GM23338 (cell line): ENCODE measurements around the gene DELE1. TPM values are rescaled to one million over a fixed set of nuclear protein-coding genes. Genes with fewer than 3 reads are reported as not detected.
A peak's percentile ranks its signal among the peaks of the same experiment; 100 is the strongest.

ENCODE experiments used
- ATAC-seq: fragments of 200-7000 bp; cut with Tn5 transposase; 3 replicates; pipeline ENCODE4 v1.9.1; 2020
- DNase-seq: peaks from one replicate; pipeline ENCODE4 v3.0.0-alpha.2; 2015; ENCODE audit warnings: low spot score
- H2AFZ ChIP-seq: fragments of 200-600 bp; sonication (generic); 2 replicates; pipeline ENCODE4 v1.8.0; 2016; ENCODE audit warnings: antibody characterized with exemption, mild to moderate bottlenecking, moderate library complexity
- H3F3A ChIP-seq: fragments of 200-600 bp; sonication (generic); replicated peaks from 2 replicates; pipeline ENCODE4 v1.8.0; 2017; ENCODE audit warnings: antibody characterized with exemption, mixed run types, low read depth
- H3K27ac ChIP-seq: fragments of 200-600 bp; sonication (generic); 2 replicates; pipeline ENCODE4 v1.6.1; 2016; ENCODE audit warnings: low read depth
- H3K27me3 ChIP-seq: fragments of 200-600 bp; sonication (generic); 2 replicates; pipeline ENCODE4 v1.8.0; 2016; ENCODE audit warnings: mild to moderate bottlenecking, mixed run types, moderate library complexity; ENCODE audit not compliant: insufficient read depth
- H3K36me3 ChIP-seq: fragments of 200-600 bp; sonication (generic); 2 replicates; pipeline ENCODE4 v1.8.0; 2016; ENCODE audit warnings: mild to moderate bottlenecking; ENCODE audit not compliant: insufficient read depth
- H3K4me1 ChIP-seq: fragments of 200-600 bp; sonication (generic); 2 replicates; pipeline ENCODE4 v1.8.0; 2016; ENCODE audit warnings: mild to moderate bottlenecking, moderate library complexity; ENCODE audit not compliant: insufficient read depth
- H3K4me2 ChIP-seq: fragments of 200-600 bp; sonication (generic); 2 replicates; pipeline ENCODE4 v1.7.1; 2017; ENCODE audit warnings: mixed run types
- H3K4me3 ChIP-seq: fragments of 200-600 bp; sonication (generic); 2 replicates; pipeline ENCODE4 v1.6.1; 2016; ENCODE audit warnings: mixed run types
- H3K79me2 ChIP-seq: fragments of 200-600 bp; sonication (generic); replicated peaks from 2 replicates; pipeline ENCODE4 v1.8.0; 2017; ENCODE audit warnings: mild to moderate bottlenecking; ENCODE audit not compliant: insufficient read depth
- H3K9me2 ChIP-seq: fragments of 200-600 bp; sonication (generic); 2 replicates; pipeline ENCODE4 v1.8.0; 2017; ENCODE audit not compliant: insufficient read depth
- H4K20me1 ChIP-seq: fragments of 200-600 bp; sonication (generic); replicated peaks from 2 replicates; pipeline ENCODE4 v1.8.0; 2017; ENCODE audit warnings: mild to moderate bottlenecking; ENCODE audit not compliant: insufficient read depth
- H3K27ac Mint-ChIP-seq: 2 replicates; pipeline ENCODE4 v1.8.0; 2020; ENCODE audit warnings: inconsistent platforms, mild to moderate bottlenecking, moderate library complexity, mixed read lengths
- H3K27me3 Mint-ChIP-seq: 3 replicates; pipeline ENCODE4 v1.8.0; 2022; ENCODE audit warnings: low read depth, mild to moderate bottlenecking, moderate library complexity, mixed read lengths, inconsistent platforms; ENCODE audit not compliant: insufficient read depth, poor library complexity
- H3K36me3 Mint-ChIP-seq: 3 replicates; pipeline ENCODE4 v1.8.0; 2021; ENCODE audit warnings: low read depth, mild to moderate bottlenecking, inconsistent platforms, moderate library complexity, mixed read lengths
- H3K4me1 Mint-ChIP-seq: 3 replicates; pipeline ENCODE4 v1.8.0; 2020; ENCODE audit warnings: mild to moderate bottlenecking, inconsistent platforms, mixed read lengths
- H3K4me3 Mint-ChIP-seq: 3 replicates; pipeline ENCODE4 v1.8.0; 2021; ENCODE audit warnings: moderate library complexity, mild to moderate bottlenecking, inconsistent platforms, mixed read lengths
- H3K9me3 Mint-ChIP-seq: 3 replicates; pipeline ENCODE4 v1.8.0; 2020; ENCODE audit warnings: moderate library complexity, mild to moderate bottlenecking, inconsistent platforms, mixed read lengths
- ZNF462 ChIP-seq: fragments of 250-450 bp; sonication (Bioruptor Pico); IDR thresholded peaks from 2 replicates; pipeline ENCODE4 v1.5.0; 2020; ENCODE audit warnings: mild to moderate bottlenecking, moderate library complexity
- polyA plus RNA-seq: library from polyadenylated mRNA; unstranded; fragments of >200 nt; fragmentation: Nextera tagmentation; extraction: Ambion mirVana; gene quantifications from 2 replicates; pipeline ENCODE4 v1.2.1, GENCODE V29; 2016
- total RNA-seq: library from RNA; depleted of rRNA; stranded (reverse); fragments of >200 nt; shearing (Covaris generic); gene quantifications from 2 replicates; pipeline ENCODE4 v1.2.3, GENCODE V29; 2014
- TF ChIP-seq, protein P1 (sequence below): IDR thresholded peaks from 2 replicates; pipeline ENCODE4 v1.6.1; 2016; ENCODE audit warnings: antibody characterized with exemption

Gene DELE1
- total and polyA plus RNA-seq, 2 experiments from 2014 or later: 26.9 to 62.2 TPM

GRCh38 chr5:141878186-141878710 lies 45.4 kb upstream of the DELE1 start, which contains the start of gene PCDH1 (continued):
- TF ChIP-seq ZNF462: no peak

- Histone ChIP-seq H3K27ac (peak overlapping the region; percentile 97), H4K20me1 (0 out of 2 replicates have a peak, but pooled peaks cover 14% of the 10 kb centered on the region), H2AFZ (peak overlapping the region; percentile 87; the same call in 1 of the 2 replicates), H3K4me2 (peak overlapping the region; percentile 100), H3K4me3 (peak overlapping the region; percentile 81), H3F3A (peaks cover 27% of the 10 kb centered on the region), H3K79me2 (peaks cover 41% of the 10 kb centered on the region), H3K36me3 (no peaks in the 10 kb centered on the region), H3K4me1 (peaks cover 62% of the 10 kb centered on the region), H3K27me3 (peaks cover 2% of the 10 kb centered on the region; the same call in 1 of the 2 replicates), H3K9me2 (no peaks in the 10 kb centered on the region)
- no peaks in the 10 kb centered on the region for H3K9me3 Mint-ChIP-seq
- H3K27ac Mint-ChIP-seq: peak overlapping the region; percentile 96
- H3K4me3 Mint-ChIP-seq: peak overlapping the region; percentile 89
- peaks cover 56% of the 10 kb centered on the region for H3K4me1 Mint-ChIP-seq
- ATAC-seq: peak; percentile 39
- peaks cover 9% of the 10 kb centered on the region for H3K36me3 Mint-ChIP-seq
- DNase-seq: peak; percentile 97
- H3K27me3 Mint-ChIP-seq: peaks cover 26% of the 10 kb centered on the region
- TF ChIP-seq, protein P1, sequence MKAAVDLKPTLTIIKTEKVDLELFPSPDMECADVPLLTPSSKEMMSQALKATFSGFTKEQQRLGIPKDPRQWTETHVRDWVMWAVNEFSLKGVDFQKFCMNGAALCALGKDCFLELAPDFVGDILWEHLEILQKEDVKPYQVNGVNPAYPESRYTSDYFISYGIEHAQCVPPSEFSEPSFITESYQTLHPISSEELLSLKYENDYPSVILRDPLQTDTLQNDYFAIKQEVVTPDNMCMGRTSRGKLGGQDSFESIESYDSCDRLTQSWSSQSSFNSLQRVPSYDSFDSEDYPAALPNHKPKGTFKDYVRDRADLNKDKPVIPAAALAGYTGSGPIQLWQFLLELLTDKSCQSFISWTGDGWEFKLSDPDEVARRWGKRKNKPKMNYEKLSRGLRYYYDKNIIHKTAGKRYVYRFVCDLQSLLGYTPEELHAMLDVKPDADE: no peak
- no peak for TF ChIP-seq ZNF462
These were observed 44.8 kb upstream of the DELE1 start for GRCh38 chr5:141878711-141879425.
